ENCODE results near the gene TRPV6. TPM values are rescaled to one million over a fixed set of nuclear protein-coding genes. Genes with fewer than 3 reads are reported as not detected.

Gene TRPV6
- polyA plus RNA-seq, 6 donors from 2014 or later: 0.19 TPM; not detected in 5

DNA sequence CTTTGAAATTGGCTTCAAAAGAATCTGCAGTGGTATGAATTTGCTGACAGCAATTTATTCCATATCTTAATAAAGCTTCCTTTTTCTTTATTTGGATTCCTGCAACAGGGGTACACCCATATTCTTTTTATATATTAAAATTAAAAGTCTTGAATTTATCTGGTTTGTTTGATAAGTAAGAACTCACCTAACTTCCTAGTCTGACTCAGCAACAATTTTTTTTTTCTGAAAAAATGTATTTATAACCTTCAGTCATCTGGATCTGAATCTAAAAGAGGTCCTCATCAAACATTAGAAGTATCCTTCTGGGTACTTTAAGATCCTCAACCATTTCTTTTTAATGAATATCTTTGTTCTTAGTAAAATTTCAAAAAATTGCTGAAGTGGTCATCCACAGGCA is 26.1 kb downstream of the TRPV6 start:
- peaks cover 5 to 16% of the 10 kb centered on the region in 2 donors for H3K36me3 Mint-ChIP-seq
- peaks cover 21 to 25% (median 24%) of the 10 kb centered on the region in 3 donors for H3K4me1 Mint-ChIP-seq
- H3K27me3 Mint-ChIP-seq: no peaks in the 10 kb centered on the region
- no peak overlapping the region for H3K27ac Mint-ChIP-seq
- DNase-seq (no peak), ATAC-seq (ENCODE audit: low read depth in 2 of 2) (no peak)
- H3K4me3 Mint-ChIP-seq: peak overlapping the region in 1 of 8 donors; percentile 42
- H3K9me3 Mint-ChIP-seq: no peaks in the 10 kb centered on the region

DNA sequence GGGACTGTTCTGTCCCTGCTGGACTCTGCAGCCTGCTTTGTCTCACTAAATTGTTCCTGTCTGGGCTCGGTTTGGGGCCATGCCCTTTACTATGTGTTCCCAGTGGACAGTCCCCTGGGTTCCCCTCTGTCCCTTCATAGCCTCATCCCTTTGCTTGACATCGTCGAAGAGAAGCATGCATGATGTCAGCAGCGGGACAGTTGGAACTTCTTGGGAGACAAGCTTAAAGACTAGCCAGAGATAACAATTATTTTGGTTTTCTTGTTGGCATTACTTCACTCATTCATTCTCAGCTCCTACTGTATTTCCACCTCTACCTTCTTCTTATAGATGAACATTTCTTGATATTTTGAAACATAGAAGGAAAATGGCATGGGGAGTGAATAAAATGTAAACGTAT is 27.9 kb downstream of the TRPV6 start:
- H3K4me3 Mint-ChIP-seq: peak overlapping the region in 2 of 8 donors; percentile 25 to 64
- no peaks in the 10 kb centered on the region for H3K27me3 Mint-ChIP-seq
- no peaks in the 10 kb centered on the region for H3K36me3 Mint-ChIP-seq
- no peak for ATAC-seq (ENCODE audit: low read depth in 2 of 2)
- no peaks in the 10 kb centered on the region for H3K9me3 Mint-ChIP-seq
- DNase-seq: no peak
- no peak overlapping the region for H3K27ac Mint-ChIP-seq
- peaks cover 29 to 33% (median 30%) of the 10 kb centered on the region in 3 donors for H3K4me1 Mint-ChIP-seq

DNA sequence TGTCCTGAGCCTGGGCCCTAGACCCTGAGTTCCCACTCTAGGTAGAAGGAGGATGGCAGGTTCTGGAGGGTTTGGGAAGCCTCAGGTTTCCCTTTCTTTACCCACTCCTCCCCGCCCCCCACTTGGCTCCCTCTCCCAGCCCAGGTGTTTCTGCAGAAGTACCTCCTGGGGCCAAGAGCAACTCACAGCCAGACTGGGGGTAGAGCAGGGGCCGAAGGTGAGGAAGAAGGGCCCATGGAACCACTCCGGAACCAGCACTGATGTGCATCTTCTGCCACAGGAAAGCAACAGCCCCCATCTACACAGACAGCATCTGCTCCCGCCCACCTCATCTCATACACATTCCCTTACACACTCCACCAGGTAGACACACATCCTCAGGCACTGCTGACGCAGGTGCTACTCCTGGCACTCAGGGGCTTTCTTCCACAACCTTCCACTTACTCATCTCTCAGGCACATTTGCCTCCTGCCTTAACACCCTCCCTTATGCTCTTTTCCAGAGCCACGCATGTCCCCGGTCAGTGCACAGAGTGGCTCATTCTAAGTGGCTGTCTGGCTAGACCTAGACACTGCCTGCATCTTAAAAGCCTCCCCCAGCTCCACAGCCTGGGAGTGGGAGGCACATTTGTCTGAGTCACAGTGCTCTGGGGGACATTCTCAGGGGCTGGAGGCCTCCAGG is 28.8 kb downstream of the TRPV6 start:
- no peak for ATAC-seq (ENCODE audit: low read depth in 2 of 2)
- Mint-ChIP-seq H3K27me3 (no peaks in the 10 kb centered on the region), H3K9me3 (no peaks in the 10 kb centered on the region), H3K27ac (peak overlapping the region in 2 of 6 donors; percentile 1 to 78), H3K4me1 (peaks cover 24 to 33% (median 30%) of the 10 kb centered on the region in 3 donors), H3K36me3 (no peaks in the 10 kb centered on the region), H3K4me3 (peak overlapping the region in 7 of 8 donors; percentile 1 to 95 (median 65))
- DNase-seq: no peak

DNA sequence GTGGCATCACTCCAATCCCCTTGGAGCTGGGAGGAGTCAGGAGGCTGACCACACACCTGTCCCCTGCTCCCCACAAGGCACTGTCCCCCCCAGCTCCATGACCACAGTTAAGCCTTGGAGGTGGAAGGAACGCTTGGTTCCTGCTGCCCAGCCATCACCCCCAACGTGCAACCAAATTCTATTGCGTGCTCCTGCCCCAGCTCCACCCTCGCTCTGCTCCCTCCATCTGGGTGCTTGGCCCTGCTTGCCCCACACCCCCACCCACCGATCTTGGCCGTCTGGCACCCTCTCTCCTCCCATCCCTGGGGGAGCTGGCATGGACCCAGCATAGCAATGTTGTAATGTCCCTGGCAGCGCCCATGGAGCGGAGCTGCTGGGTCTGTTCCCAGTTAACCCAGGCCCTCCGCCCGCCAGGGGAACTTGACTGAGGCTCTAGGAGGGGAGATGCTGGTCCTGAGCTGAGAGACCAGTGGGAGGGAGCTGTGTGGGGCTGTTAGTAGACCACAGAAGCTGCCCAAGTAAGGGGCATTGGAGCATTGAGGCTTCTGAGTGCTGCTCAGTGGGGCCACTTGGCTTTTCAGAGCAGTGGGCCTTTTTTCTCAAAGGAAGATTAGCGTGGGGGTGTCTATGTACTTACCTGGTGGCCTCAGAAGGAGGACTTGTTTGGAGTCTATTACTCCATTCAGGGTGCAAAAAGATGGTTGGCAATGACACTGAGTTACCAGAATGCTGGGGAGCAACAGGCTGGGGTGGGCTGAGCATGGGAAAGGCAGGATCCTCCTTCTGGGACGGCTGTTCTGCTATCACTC is 29.6 kb downstream of the TRPV6 start:
- Mint-ChIP-seq H3K9me3 (no peaks in the 10 kb centered on the region), H3K27ac (peak overlapping the region in 4 of 6 donors; percentile 13 to 78 (median 32)), H3K4me3 (peak overlapping the region; percentile 64 to 98 (median 92)), H3K36me3 (no peaks in the 10 kb centered on the region), H3K4me1 (peaks cover 24 to 33% (median 30%) of the 10 kb centered on the region in 3 donors), H3K27me3 (no peaks in the 10 kb centered on the region)
- DNase-seq: no peak
- ATAC-seq (ENCODE audit: low read depth in 2 of 2): no peak

DNA sequence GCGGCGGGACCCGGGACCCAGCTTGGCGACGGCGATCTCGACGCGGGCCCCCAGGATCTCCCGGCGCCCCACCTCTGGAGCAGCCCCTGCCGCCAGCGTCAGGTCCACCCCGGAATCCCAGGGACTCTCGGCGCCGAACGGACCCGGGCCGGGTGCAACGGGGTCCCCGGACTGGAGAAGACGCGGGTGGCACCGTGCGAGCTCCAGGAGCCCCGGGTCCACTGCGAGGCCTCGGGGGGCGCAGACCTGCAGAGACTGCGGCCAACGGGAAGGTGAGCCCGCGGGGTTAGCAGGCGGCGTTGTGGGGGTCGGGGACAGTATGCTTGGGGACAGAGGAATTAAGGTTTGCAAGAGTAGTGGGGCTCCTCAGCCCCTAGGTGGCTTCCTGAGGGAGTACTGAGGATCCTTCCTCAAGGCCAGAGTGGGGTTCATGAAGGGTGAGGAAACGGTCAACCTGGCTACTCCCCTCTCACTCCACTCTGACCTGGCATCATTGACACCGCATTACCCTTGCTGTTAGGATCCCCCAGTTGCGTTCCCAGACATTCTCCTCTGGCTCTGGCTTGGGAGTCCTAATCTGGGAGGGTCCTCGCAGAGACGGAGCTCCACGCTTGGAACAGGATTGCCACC is 30.3 kb downstream of the TRPV6 start:
- Mint-ChIP-seq H3K27ac (peak overlapping the region in 5 of 6 donors; percentile 28 to 84 (median 62)), H3K9me3 (no peaks in the 10 kb centered on the region), H3K36me3 (no peaks in the 10 kb centered on the region), H3K4me3 (peak overlapping the region; percentile 64 to 98 (median 92)), H3K27me3 (no peaks in the 10 kb centered on the region), H3K4me1 (peaks cover 28 to 33% (median 30%) of the 10 kb centered on the region in 3 donors)
- no peak for ATAC-seq (ENCODE audit: low read depth in 2 of 2)
- DNase-seq: no peak

DNA sequence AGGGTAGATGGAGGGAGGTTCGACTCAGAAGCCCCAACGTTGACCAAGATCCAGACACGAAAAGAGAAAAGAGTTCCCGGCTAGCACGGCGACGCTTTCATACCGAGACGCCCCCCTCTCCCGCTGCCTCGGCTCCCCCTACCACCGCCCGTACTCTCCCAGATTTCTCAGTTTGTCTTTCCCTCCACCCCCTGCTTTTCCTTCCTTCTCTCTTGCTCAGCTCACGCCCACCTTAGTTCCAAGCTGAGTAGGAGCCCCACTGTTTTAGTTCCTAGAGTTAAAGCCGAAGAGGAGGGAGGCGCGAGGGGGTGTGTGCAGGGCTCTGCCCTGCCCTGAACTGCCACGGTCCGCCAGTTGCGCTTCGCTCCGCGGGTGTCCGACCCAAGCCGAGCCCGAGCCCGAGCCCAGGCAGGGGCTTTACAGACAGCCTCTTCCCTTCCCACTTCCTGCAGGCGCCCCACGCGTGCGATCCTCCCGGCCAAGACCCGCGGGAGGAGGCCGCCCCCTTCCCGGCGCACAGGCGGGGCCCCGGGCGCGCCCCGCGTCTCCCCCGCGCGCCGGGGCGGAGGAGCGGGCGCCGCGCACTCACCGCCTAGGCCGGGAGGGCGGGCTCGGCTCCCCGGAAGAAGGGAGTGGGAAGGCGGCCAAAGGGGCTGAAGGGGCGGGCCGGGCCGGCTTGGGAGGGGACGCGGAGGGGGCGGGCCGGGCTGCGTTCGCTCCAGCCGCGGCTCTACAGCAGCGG is 31.0 kb downstream of the TRPV6 start, which contains the start of gene EPHB6:
Gene EPHB6 (plus strand): TSS at position 705 of the 742 bp plus-strand sequence. CDS start 8,152 bp downstream, outside the sequence.
- Mint-ChIP-seq H3K4me1 (peaks cover 28 to 30% (median 29%) of the 10 kb centered on the region in 3 donors), H3K4me3 (peak within 1 kb of the TSS; percentile 91 to 100 (median 98)), H3K9me3 (no peaks in the 10 kb centered on the region), H3K27ac (peak within 1 kb of the TSS; percentile 70 to 98 (median 96)), H3K36me3 (no peaks in the 10 kb centered on the region), H3K27me3 (no peaks in the 10 kb centered on the region)
- DNase-seq (peak; percentile 59), ATAC-seq (ENCODE audit: low read depth in 2 of 2) (peak; percentile 63 to 66)

DNA sequence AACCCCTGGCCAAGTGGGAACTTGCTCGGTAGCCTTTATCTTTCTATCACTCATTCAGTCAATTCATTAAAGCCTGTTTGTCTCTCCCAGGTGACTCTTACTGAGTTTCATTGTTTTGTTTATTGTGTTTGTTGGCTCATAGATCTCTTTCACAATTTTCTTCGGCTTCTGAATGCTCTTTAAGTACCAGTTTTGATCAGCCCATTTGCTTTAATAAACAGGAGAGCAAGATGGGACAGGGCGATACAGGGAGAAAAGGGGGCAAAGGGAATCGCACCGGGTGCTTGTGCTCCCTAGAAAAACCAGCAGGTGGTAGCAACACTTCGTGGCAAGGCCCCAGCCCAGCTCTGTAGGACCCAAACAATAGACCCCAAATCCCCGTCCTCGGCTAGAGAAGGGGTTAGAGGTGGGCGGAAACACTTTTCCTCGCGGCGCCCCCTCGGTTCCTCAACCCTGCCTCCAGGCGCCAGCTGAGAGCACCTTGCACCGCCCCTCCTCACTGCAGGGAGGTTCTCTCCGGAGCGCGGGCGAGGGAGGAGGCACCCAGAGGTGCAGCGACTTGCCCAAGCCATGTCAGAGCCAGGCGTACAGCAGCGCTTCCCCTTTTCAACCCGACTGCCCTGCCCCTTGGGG is 31.7 kb downstream of the TRPV6 start:
- ATAC-seq (ENCODE audit: low read depth in 2 of 2) (peak; percentile 90 to 92), DNase-seq (peak; percentile 83)
- Mint-ChIP-seq H3K4me1 (peaks cover 28 to 29% (median 29%) of the 10 kb centered on the region in 3 donors), H3K9me3 (no peaks in the 10 kb centered on the region), H3K27me3 (no peaks in the 10 kb centered on the region), H3K4me3 (peak overlapping the region; percentile 91 to 100 (median 98)), H3K36me3 (no peaks in the 10 kb centered on the region), H3K27ac (peak overlapping the region; percentile 60 to 98 (median 96))

DNA sequence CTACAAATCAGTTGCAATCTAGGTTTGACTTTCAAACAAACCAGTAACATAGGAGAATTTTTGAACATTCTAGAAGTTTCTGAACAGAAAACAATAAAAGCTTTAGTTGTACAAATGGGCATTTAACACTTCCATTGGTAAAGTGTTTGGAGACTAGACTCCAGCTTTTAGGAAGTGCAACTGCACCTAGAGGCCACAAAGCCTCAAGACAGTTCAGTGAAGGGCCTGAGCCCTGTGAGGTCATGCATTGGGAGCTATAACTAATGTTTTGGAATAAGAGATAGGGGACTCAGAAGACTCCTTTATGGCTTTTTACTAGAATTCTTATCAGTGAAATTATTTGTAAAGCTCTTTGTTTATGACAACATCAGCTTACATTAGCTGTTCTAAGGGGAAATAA is 33.6 kb downstream of the TRPV6 start:
- Mint-ChIP-seq H3K36me3 (no peaks in the 10 kb centered on the region), H3K4me3 (peak overlapping the region in 2 of 8 donors; percentile 28 to 55), H3K27ac (no peak overlapping the region), H3K27me3 (no peaks in the 10 kb centered on the region), H3K9me3 (no peaks in the 10 kb centered on the region), H3K4me1 (peaks cover 23 to 25% (median 24%) of the 10 kb centered on the region in 3 donors)
- ATAC-seq (ENCODE audit: low read depth in 2 of 2) (no peak), DNase-seq (no peak)

DNA sequence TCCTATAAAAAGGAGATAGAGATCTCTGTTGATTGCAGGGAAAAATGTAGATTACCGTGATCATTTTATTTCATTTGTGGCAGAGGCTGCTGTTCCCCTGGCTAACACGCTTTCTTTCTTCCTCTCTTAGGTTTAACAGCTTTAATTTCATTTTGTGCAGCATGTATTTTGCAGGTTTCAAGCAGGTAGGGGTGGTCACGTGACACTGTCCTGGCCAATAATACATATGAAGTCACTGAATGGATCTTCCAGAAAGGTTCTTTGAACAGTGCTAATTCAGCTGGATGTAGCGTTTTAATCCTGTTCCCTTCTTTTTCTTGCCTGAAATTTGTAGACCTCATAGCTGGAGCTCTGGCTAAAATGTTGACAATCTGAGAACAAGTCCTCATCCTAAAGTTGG is 34.3 kb downstream of the TRPV6 start:
- peaks cover 16 to 20% (median 19%) of the 10 kb centered on the region in 3 donors for H3K4me1 Mint-ChIP-seq
- DNase-seq: no peak
- no peaks in the 10 kb centered on the region for H3K9me3 Mint-ChIP-seq
- no peak for ATAC-seq (ENCODE audit: low read depth in 2 of 2)
- no peak overlapping the region for H3K27ac Mint-ChIP-seq
- H3K4me3 Mint-ChIP-seq: peak overlapping the region in 1 of 8 donors; percentile 37
- H3K27me3 Mint-ChIP-seq: no peaks in the 10 kb centered on the region
- no peaks in the 10 kb centered on the region for H3K36me3 Mint-ChIP-seq

DNA sequence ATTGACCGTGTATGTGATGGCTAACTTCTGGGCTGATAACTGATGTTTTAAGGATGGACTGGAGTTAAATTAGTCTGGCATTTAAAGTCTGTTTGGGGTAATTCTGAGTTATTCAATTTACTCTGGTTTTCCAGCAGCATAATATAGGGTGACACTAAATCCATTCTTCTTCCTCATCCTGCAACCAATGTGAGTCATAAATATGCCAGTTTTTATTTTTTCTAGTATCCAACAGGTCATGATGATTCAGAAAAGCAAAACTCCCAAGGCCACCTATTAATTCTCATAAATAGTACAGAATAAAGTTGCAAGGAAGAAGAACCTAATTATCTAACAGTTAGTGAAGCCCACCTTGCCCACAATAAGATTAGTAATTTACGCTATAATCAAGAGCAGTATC is 38.2 kb downstream of the TRPV6 start:
- no peaks in the 10 kb centered on the region for H3K36me3 Mint-ChIP-seq
- no peak for ATAC-seq (ENCODE audit: low read depth in 2 of 2)
- H3K27ac Mint-ChIP-seq: peak overlapping the region in 1 of 6 donors; percentile 39
- no peak for DNase-seq
- H3K9me3 Mint-ChIP-seq: no peaks in the 10 kb centered on the region
- no peaks in the 10 kb centered on the region for H3K27me3 Mint-ChIP-seq
- H3K4me1 Mint-ChIP-seq: peaks cover 0 to 4% (median 3%) of the 10 kb centered on the region in 3 donors
- no peak overlapping the region for H3K4me3 Mint-ChIP-seq

DNA sequence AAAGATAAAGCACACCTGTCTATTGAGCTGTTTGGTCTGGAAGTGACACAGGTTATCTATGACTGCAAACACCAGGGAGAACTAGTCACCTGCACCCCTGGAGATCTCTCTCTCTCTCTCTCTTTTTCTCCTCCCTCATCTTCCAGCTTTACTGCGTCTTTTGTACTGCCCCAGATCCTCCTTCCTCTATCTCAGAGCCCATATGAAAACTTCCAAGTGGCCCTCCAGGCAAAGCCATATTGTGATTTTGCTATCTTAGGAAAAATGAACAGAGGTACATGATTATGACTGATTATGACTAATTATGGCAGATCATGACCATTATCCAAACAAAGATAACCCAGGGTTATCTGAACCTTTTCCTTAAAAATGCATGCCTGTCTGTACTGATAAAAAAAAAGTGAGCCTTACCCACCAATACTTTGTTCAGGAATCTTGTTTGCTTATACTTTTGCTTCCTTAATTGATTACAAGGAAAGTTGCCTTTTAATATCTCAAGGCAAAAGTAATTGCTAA is 43.2 kb downstream of the TRPV6 start:
- H3K27me3 Mint-ChIP-seq: no peaks in the 10 kb centered on the region
- DNase-seq: no peak
- no peaks in the 10 kb centered on the region for H3K36me3 Mint-ChIP-seq
- no peak overlapping the region for H3K27ac Mint-ChIP-seq
- H3K4me1 Mint-ChIP-seq: no peaks in the 10 kb centered on the region
- no peak for ATAC-seq (ENCODE audit: low read depth in 2 of 2)
- no peak overlapping the region for H3K4me3 Mint-ChIP-seq
- no peaks in the 10 kb centered on the region for H3K9me3 Mint-ChIP-seq

DNA sequence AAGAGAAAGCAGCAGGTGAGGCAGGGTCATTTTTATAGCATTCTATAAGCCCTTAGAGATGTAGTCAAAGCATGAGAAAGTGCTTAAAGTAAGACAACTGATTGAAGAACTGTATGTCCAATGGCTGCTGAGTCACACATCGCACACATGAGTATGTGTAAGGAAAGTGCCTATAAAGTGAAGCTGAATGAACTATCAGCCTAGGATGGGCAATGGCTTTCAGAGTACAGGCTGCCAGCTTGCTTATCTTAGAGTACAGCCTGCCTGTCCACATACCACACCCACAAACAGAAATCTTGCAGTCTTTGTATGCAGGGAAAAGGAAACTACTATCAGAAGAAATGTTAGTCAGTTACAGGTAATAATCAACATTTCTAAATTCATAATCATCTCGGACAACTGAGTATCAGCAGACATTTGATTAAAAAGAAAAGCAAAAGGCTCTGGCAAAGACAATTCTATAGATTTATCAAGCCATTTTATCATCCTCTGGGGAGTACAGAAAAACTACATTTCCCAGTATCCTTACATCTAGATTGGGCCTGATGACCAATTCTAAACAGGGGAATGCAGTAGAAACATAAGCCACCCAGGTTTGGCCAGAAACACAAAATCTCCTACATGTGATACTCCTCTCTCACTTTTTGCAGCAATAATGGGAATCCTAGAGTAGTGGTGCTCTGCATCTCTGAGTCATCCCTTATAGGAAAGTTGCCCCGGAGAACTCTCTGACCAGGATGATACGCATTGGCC is 46.9 kb downstream of the TRPV6 start:
- ATAC-seq (ENCODE audit: low read depth in 2 of 2) (no peak), DNase-seq (no peak)
- Mint-ChIP-seq H3K4me1 (peaks cover 11 to 22% (median 12%) of the 10 kb centered on the region in 3 donors), H3K27ac (no peak overlapping the region), H3K27me3 (no peaks in the 10 kb centered on the region), H3K36me3 (no peaks in the 10 kb centered on the region), H3K9me3 (no peaks in the 10 kb centered on the region), H3K4me3 (no peak overlapping the region)
